NB4 (cell line): ENCODE results near the gene CYRIA.

Experiments used
- TF ChIP-seq, protein P1 (sequence below): IDR thresholded peaks from one replicate; pipeline ENCODE4 v1.5.1; 2012; ENCODE audit warnings: low read depth, low read length
- TF ChIP-seq, protein P2 (sequence below): IDR thresholded peaks from 2 replicates; pipeline ENCODE4 v1.6.1; 2011; ENCODE audit warnings: low read depth, low read length

DNA sequence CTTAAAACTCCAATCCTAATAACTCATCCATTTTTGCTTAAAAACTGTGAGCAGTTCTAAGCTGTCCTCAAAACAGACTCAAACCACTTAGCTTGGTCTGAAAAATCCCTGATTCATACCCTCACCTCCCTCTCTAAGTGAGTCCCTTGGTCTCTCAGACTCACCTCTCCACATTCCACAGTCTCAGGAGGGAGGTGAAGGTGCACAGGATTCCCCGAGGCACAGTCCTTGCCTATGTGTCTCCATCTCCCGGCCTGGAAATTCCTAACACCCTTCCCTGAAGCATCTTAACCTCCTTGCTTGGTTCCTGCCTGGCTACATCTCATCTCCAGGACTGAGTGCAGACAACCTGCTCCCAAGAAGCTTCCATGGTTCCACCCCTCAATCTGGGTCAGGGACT lies 45.0 kb downstream of the CYRIA start:
- TF ChIP-seq, protein P1, sequence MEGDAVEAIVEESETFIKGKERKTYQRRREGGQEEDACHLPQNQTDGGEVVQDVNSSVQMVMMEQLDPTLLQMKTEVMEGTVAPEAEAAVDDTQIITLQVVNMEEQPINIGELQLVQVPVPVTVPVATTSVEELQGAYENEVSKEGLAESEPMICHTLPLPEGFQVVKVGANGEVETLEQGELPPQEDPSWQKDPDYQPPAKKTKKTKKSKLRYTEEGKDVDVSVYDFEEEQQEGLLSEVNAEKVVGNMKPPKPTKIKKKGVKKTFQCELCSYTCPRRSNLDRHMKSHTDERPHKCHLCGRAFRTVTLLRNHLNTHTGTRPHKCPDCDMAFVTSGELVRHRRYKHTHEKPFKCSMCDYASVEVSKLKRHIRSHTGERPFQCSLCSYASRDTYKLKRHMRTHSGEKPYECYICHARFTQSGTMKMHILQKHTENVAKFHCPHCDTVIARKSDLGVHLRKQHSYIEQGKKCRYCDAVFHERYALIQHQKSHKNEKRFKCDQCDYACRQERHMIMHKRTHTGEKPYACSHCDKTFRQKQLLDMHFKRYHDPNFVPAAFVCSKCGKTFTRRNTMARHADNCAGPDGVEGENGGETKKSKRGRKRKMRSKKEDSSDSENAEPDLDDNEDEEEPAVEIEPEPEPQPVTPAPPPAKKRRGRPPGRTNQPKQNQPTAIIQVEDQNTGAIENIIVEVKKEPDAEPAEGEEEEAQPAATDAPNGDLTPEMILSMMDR = no peak
- TF ChIP-seq, protein P2, sequence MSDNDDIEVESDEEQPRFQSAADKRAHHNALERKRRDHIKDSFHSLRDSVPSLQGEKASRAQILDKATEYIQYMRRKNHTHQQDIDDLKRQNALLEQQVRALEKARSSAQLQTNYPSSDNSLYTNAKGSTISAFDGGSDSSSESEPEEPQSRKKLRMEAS = no peak
